ENCODE results near the gene CORO7. TPM values are rescaled to one million over a fixed set of nuclear protein-coding genes. Genes with fewer than 3 reads are reported as not detected.
A peak's percentile ranks its signal among the peaks of the same experiment; 100 is the strongest.

CORO7 gene
- total and polyA plus RNA-seq, 11 donors: 7.2 to 39.7 (median 10.1) TPM

GRCh38 chr16:4340443-4340842, 76.0 kb downstream of the CORO7 start:
- TF ChIP-seq, protein P1, sequence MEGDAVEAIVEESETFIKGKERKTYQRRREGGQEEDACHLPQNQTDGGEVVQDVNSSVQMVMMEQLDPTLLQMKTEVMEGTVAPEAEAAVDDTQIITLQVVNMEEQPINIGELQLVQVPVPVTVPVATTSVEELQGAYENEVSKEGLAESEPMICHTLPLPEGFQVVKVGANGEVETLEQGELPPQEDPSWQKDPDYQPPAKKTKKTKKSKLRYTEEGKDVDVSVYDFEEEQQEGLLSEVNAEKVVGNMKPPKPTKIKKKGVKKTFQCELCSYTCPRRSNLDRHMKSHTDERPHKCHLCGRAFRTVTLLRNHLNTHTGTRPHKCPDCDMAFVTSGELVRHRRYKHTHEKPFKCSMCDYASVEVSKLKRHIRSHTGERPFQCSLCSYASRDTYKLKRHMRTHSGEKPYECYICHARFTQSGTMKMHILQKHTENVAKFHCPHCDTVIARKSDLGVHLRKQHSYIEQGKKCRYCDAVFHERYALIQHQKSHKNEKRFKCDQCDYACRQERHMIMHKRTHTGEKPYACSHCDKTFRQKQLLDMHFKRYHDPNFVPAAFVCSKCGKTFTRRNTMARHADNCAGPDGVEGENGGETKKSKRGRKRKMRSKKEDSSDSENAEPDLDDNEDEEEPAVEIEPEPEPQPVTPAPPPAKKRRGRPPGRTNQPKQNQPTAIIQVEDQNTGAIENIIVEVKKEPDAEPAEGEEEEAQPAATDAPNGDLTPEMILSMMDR (IDR thresholded peaks at IDR 0.05): no peak
- TF ChIP-seq POLR2A (IDR thresholded peaks at IDR 0.05): no peak
- no peak overlapping the region for H3K4me3 ChIP-seq
- H3K9me3 ChIP-seq: no peaks in the 10 kb centered on the region
- ATAC-seq (no peak), DNase-seq (no peak)
- peak overlapping the region in 2 of 12 donors; percentile 14 to 33 for H3K27ac ChIP-seq
- H3K4me1 ChIP-seq: peaks cover 0 to 48% (median 23%) of the 10 kb centered on the region in 12 donors
- H3K27me3 ChIP-seq: no peaks in the 10 kb centered on the region
- intact Hi-C loops (cut with DNase I): no loop called here
- peaks cover 0 to 60% (median 43%) of the 10 kb centered on the region in 9 donors for H3K36me3 ChIP-seq
- WGBS, 4 donors: 80 to 88% (median 87%) methylated on average over 5 to 6 of the region's 6 CpGs

DNA sequence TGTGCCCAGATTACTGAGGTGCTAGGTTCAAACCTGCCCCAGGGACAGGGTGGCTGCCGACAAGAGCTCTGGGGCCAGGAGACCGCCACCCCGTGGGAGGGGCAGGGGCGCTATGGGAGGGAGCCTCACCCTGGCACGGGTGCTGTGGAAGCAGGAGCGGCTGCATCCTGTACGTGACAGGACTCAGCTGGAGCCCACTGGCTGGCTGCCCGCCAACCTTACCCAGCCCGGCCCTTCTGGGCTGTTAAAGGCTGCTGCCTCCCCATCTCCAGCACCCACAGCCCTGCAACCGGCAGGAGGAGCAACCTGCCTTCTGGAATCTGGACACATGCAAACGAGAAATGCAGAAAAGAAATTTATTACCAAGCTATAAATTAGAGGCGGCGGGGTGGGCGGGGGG, 76.5 kb downstream of the CORO7 start:
- no peaks in the 10 kb centered on the region for H3K9me3 ChIP-seq
- intact Hi-C loops (cut with DNase I): loop anchor here in 3 of 10 donors (10.0 kb wide), 3 partner anchors 135 to 355 kb away; no protein-coding TSS in a partner anchor
- ATAC-seq (peak in 3 of 4 donors; percentile 33 to 59 (median 43)), DNase-seq (peak in 1 of 5 donors; percentile 62)
- WGBS, 4 donors: 42 to 49% (median 45%) methylated on average over 10 to 14 of the region's 14 CpGs
- H3K4me1 ChIP-seq: peaks cover 0 to 48% (median 23%) of the 10 kb centered on the region in 12 donors
- no peak for TF ChIP-seq POLR2A (IDR thresholded peaks at IDR 0.05)
- TF ChIP-seq, protein P1 (IDR thresholded peaks at IDR 0.05): peak in 1 of 12 donors; percentile 5
- H3K27me3 ChIP-seq: no peaks in the 10 kb centered on the region
- H3K4me3 ChIP-seq: no peak overlapping the region
- peak overlapping the region in 5 of 12 donors; percentile 13 to 45 (median 33) for H3K27ac ChIP-seq
- peaks cover 0 to 65% (median 48%) of the 10 kb centered on the region in 9 donors for H3K36me3 ChIP-seq

- peaks cover 0 to 69% (median 52%) of the 10 kb centered on the region in 9 donors for H3K36me3 ChIP-seq
- H3K27ac ChIP-seq: peak overlapping the region in 5 of 12 donors; percentile 13 to 45 (median 33)
Observed at GRCh38 chr16:4339455-4339854, 76.9 kb downstream of the CORO7 start.

GRCh38 chr16:4338712-4339299, 77.6 kb downstream of the CORO7 start:
- intact Hi-C loops (cut with DNase I): loop anchor here in 3 of 10 donors (10.0 kb wide), 3 partner anchors 134 to 354 kb away; no protein-coding TSS in a partner anchor

More at GRCh38 chr16:4339455-4339854, 76.9 kb downstream of the CORO7 start:
- ATAC-seq (no peak), DNase-seq (no peak)
- intact Hi-C loops (cut with DNase I): loop anchor here in 3 of 10 donors (10.0 kb wide), 3 partner anchors 135 to 355 kb away; no protein-coding TSS in a partner anchor
- Histone ChIP-seq H3K9me3 (no peaks in the 10 kb centered on the region), H3K27me3 (no peaks in the 10 kb centered on the region), H3K4me1 (peaks cover 0 to 48% (median 23%) of the 10 kb centered on the region in 12 donors), H3K4me3 (no peak overlapping the region)
- TF ChIP-seq, protein P1 (IDR thresholded peaks at IDR 0.05): no peak
- no peak for TF ChIP-seq POLR2A (IDR thresholded peaks at IDR 0.05)
- WGBS, 4 donors: 69 to 72% (median 70%) methylated on average over 9 to 10 of the region's 10 CpGs

More at GRCh38 chr16:4338712-4339299, 77.6 kb downstream of the CORO7 start:
- no peaks in the 10 kb centered on the region for H3K9me3 ChIP-seq
- TF ChIP-seq POLR2A (IDR thresholded peaks at IDR 0.05): no peak
- no peak overlapping the region for H3K4me3 ChIP-seq
- H3K27ac ChIP-seq: peak overlapping the region in 3 of 12 donors; percentile 13 to 26 (median 24)
- peaks cover 0 to 70% (median 56%) of the 10 kb centered on the region in 9 donors for H3K36me3 ChIP-seq
- no peak for DNase-seq
- peaks cover 0 to 47% (median 22%) of the 10 kb centered on the region in 12 donors for H3K4me1 ChIP-seq
- no peaks in the 10 kb centered on the region for H3K27me3 ChIP-seq
- 78 to 87% (median 82%) methylated on average over 3 to 10 of the region's 10 CpGs for WGBS, 4 donors
- peak in 1 of 4 donors; percentile 3 for ATAC-seq
